Measurements from ENCODE around the gene SLC16A13. TPM values are rescaled to one million over a fixed set of nuclear protein-coding genes. Genes with fewer than 3 reads are reported as not detected.

The SLC16A13 gene
- total RNA-seq, 6 experiments from 2014 or later, result 1.6 to 3.4 (median 1.9) TPM

DNA sequence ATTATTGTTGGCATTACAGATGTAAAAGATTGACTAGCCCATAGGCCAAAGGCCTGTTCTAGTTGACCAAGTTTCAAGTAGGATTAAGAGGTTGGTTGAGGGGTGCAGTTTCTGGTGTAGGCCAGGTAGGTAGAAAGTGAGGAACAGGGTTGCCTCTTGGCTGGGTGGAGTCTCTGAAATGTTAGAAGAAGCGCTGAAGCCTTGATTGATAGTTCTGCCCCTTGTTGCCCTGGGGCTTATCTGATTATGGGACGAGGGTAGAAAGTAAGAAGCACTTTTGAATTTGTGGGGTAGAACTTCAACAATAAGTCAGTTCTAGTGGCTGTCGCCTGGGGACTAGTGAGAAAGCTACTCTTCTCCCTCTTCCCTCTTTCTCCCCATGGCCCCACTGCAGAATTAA, 6.7 kb upstream of the SLC16A13 start:
- Mint-ChIP-seq H3K27ac (no peak overlapping the region), H3K9me3 (no peaks in the 10 kb centered on the region), H3K36me3 (ENCODE audit: low read depth) (no peaks in the 10 kb centered on the region), H3K27me3 (ENCODE audit: insufficient read depth) (peaks cover 18% of the 10 kb centered on the region), H3K4me1 (ENCODE audit: low read depth) (peaks cover 4% of the 10 kb centered on the region; the same call in 1 of the 2 replicates), H3K4me3 (no peak overlapping the region)
- no peak for DNase-seq
- TF ChIP-seq, protein P1, sequence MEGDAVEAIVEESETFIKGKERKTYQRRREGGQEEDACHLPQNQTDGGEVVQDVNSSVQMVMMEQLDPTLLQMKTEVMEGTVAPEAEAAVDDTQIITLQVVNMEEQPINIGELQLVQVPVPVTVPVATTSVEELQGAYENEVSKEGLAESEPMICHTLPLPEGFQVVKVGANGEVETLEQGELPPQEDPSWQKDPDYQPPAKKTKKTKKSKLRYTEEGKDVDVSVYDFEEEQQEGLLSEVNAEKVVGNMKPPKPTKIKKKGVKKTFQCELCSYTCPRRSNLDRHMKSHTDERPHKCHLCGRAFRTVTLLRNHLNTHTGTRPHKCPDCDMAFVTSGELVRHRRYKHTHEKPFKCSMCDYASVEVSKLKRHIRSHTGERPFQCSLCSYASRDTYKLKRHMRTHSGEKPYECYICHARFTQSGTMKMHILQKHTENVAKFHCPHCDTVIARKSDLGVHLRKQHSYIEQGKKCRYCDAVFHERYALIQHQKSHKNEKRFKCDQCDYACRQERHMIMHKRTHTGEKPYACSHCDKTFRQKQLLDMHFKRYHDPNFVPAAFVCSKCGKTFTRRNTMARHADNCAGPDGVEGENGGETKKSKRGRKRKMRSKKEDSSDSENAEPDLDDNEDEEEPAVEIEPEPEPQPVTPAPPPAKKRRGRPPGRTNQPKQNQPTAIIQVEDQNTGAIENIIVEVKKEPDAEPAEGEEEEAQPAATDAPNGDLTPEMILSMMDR (IDR thresholded peaks at IDR 0.05), result no peak

DNA sequence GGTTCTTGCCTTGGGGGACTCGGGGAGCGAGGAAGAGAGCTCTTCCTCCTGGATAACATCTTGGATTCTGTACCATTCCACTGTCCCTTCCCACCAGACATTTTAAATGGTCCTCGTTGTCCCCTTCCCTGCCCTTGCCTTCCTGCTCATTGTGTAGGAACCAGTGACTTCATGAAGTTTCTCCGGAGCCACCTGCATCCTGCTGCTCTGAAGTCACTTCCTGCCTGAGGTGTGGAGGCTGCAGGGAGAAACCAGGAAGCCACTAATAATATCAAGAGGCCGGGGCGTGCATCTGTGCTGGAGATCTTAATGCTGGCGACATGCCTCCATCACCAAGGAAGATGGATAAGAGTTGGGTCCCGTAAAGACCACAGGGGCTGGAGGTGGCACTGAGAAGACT, 6.2 kb upstream of the SLC16A13 start:
- Mint-ChIP-seq H3K27me3 (ENCODE audit: insufficient read depth) (peaks cover 18% of the 10 kb centered on the region), H3K9me3 (no peaks in the 10 kb centered on the region), H3K36me3 (ENCODE audit: low read depth) (no peaks in the 10 kb centered on the region), H3K27ac (no peak overlapping the region), H3K4me1 (ENCODE audit: low read depth) (peaks cover 4% of the 10 kb centered on the region; the same call in 1 of the 2 replicates), H3K4me3 (no peak overlapping the region)
- TF ChIP-seq, protein P1 (IDR thresholded peaks at IDR 0.05), result no peak
- DNase-seq, result no peak

DNA sequence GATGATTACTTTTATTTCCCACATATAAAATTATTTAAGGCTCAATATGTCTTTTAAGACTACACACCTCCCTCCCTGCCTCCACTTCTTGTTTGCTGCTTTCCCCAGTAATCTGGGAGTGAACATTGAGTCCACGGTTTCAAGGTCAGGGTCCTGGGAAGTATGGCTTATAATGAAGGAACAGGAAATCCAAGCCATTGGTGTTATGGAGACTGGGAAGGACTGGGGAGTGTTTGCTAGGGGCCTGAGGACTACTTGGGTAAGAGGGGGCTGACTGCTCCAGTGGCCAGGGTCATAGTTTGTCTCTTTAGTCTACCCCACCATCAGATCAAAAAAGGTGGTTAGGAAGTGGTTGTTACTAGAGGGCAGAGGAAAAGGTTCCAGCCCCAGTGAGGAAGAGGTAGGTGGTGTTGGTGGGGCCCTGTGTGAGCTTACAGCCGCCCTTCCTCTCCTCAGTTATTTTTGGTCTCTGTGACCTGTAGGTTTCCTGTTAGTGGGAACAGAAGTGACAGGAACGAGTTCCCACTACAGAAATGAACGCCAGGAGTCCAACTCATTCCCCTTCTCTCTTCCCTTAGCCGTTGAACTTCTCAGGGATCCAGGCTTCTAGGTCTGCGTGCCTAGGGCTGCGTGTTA, 742 bp upstream of the SLC16A13 start:
- DNase-seq, result no peak
- Mint-ChIP-seq H3K36me3 (ENCODE audit: low read depth) (no peaks in the 10 kb centered on the region), H3K27ac (peak overlapping the region; percentile 91), H3K27me3 (ENCODE audit: insufficient read depth) (peaks cover 6% of the 10 kb centered on the region), H3K4me3 (peak overlapping the region; percentile 94), H3K9me3 (no peaks in the 10 kb centered on the region), H3K4me1 (ENCODE audit: low read depth) (peaks cover 12% of the 10 kb centered on the region)
- TF ChIP-seq, protein P1 (IDR thresholded peaks at IDR 0.05), result no peak

DNA sequence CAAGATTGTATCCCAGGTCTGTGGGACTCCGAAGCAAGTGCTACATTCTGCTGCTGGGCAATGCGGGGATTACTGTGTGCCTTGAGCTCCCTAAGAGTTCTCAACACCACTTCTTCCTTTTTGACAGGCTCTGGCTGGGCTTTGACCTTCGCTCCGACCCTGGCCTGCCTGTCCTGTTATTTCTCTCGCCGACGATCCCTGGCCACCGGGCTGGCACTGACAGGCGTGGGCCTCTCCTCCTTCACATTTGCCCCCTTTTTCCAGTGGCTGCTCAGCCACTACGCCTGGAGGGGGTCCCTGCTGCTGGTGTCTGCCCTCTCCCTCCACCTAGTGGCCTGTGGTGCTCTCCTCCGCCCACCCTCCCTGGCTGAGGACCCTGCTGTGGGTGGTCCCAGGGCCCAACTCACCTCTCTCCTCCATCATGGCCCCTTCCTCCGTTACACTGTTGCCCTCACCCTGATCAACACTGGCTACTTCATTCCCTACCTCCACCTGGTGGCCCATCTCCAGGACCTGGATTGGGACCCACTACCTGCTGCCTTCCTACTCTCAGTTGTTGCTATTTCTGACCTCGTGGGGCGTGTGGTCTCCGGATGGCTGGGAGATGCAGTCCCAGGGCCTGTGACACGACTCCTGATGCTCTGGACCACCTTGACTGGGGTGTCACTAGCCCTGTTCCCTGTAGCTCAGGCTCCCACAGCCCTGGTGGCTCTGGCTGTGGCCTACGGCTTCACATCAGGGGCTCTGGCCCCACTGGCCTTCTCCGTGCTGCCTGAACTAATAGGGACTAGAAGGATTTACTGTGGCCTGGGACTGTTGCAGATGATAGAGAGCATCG, 2.4 kb downstream of the SLC16A13 start:
- Mint-ChIP-seq H3K9me3 (no peaks in the 10 kb centered on the region), H3K27ac (no peak overlapping the region), H3K4me1 (ENCODE audit: low read depth) (peaks cover 8% of the 10 kb centered on the region), H3K36me3 (ENCODE audit: low read depth) (no peaks in the 10 kb centered on the region), H3K4me3 (no peak overlapping the region), H3K27me3 (ENCODE audit: insufficient read depth) (peaks cover 9% of the 10 kb centered on the region)
- TF ChIP-seq, protein P1 (IDR thresholded peaks at IDR 0.05), result no peak; the same call in 1 of the 2 replicates
- DNase-seq, result no peak

DNA sequence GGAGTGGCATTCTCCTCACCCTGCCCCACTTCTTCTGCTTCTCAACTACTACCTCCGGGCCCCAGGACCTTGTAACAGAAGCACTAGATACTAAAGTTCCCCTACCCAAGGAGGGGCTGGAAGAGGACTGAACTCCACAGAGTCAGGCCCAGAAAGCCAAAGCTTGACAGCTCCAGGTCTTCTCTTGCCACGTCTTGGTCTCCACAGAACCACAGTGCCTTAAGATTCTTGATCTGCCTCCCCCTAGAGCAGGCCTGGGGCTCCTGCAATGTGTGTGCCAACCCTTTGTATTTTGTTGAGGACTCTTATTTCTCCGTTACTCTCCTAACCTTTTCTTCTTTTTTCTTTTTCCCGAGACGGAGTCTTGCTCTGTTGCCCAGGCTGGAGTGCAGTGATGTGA, 4.0 kb downstream of the SLC16A13 start:
- Mint-ChIP-seq H3K27me3 (ENCODE audit: insufficient read depth) (peaks cover 10% of the 10 kb centered on the region), H3K27ac (no peak overlapping the region), H3K4me3 (no peak overlapping the region), H3K4me1 (ENCODE audit: low read depth) (peaks cover 8% of the 10 kb centered on the region), H3K9me3 (no peaks in the 10 kb centered on the region), H3K36me3 (ENCODE audit: low read depth) (no peaks in the 10 kb centered on the region)
- TF ChIP-seq, protein P1 (IDR thresholded peaks at IDR 0.05), result no peak
- no peak for DNase-seq
